Measurements from ENCODE around the gene PCDH1.

GRCh38 chr5:141869040-141869439, 9.2 kb downstream of the PCDH1 start:
- TF ChIP-seq CTCF (IDR thresholded peaks at IDR 0.05) (no peak), POLR2AphosphoS5 (IDR thresholded peaks at IDR 0.05) (no peak), POLR2A (IDR thresholded peaks at IDR 0.05) (no peak)

Data from gastroesophageal sphincter (tissue), 3 donors.